Measurements from ENCODE around the gene CHST3.
"Not testable (repeated sequence)": the region's sequence is repeated elsewhere in the genome, so short reads cannot be mapped to it uniquely, and the experiment has no call there.

Gene CHST3

GRCh38 chr10:71964098-71964742 is at the start of gene CHST3:
Gene CHST3, plus strand, starts transcription at chr10:71964395. Its CDS starts 41,448 bp downstream, at chr10:72005843.
- DNase-seq, result no peak

GRCh38 chr10:71916827-71917226 is 47.4 kb upstream of the CHST3 start:
- DNase-seq, result no peak

GRCh38 chr10:71918992-71919391 is 45.2 kb upstream of the CHST3 start:
- DNase-seq, result no peak

- DNase-seq, result not testable (repeated sequence)
Measured at GRCh38 chr10:71919956-71920539, 44.1 kb upstream of the CHST3 start.

GRCh38 chr10:71920540-71921323 is 43.5 kb upstream of the CHST3 start:
- no peak for DNase-seq

GRCh38 chr10:71921324-71922027 is 42.7 kb upstream of the CHST3 start:
- DNase-seq, result no peak

- DNase-seq, result no peak
Measured at GRCh38 chr10:71923138-71923692, 41.0 kb upstream of the CHST3 start.

- DNase-seq, result no peak
Measured at GRCh38 chr10:71924771-71925170, 39.4 kb upstream of the CHST3 start.

GRCh38 chr10:71927159-71927558 is 37.0 kb upstream of the CHST3 start:
- DNase-seq, result no peak

GRCh38 chr10:71927776-71928592 is 36.2 kb upstream of the CHST3 start:
- no peak for DNase-seq

GRCh38 chr10:71931295-71931694 is 32.9 kb upstream of the CHST3 start:
- DNase-seq, result no peak

GRCh38 chr10:71933651-71934050 is 30.5 kb upstream of the CHST3 start:
- no peak for DNase-seq

- DNase-seq, result no peak
Measured at GRCh38 chr10:71938211-71938610, 26.0 kb upstream of the CHST3 start.

GRCh38 chr10:71939304-71939703 is 24.9 kb upstream of the CHST3 start:
- DNase-seq, result no peak

- no peak for DNase-seq
Measured at GRCh38 chr10:71939861-71940474, 24.2 kb upstream of the CHST3 start.

GRCh38 chr10:71940752-71941151 is 23.4 kb upstream of the CHST3 start:
- DNase-seq, result no peak

GRCh38 chr10:71941318-71941717 is 22.9 kb upstream of the CHST3 start:
- no peak for DNase-seq

GRCh38 chr10:71945819-71946474 is 18.2 kb upstream of the CHST3 start:
- DNase-seq, result no peak

- no peak for DNase-seq
Measured at GRCh38 chr10:71946700-71947099, 17.5 kb upstream of the CHST3 start.

GRCh38 chr10:71948496-71949067 is 15.6 kb upstream of the CHST3 start:
- DNase-seq, result no peak

GRCh38 chr10:71950683-71951082 is 13.5 kb upstream of the CHST3 start:
- DNase-seq, result no peak
